HUES6 (cell line): ENCODE data around the gene OR5AC2.

Experiments used
- H3K27ac ChIP-seq: 2 replicates; pipeline ENCODE4 v1.7.0; 2013; ENCODE audit warnings: low read depth, mild to moderate bottlenecking, low read length, inconsistent platforms
- H3K27me3 ChIP-seq: 2 replicates; pipeline ENCODE4 v1.6.1; 2013; ENCODE audit warnings: low read length; ENCODE audit not compliant: control insufficient read depth, insufficient read depth
- H3K36me3 ChIP-seq: 2 replicates; pipeline ENCODE4 v1.6.1; 2013; ENCODE audit warnings: low read length; ENCODE audit not compliant: control insufficient read depth, insufficient read depth
- H3K4me1 ChIP-seq: 2 replicates; pipeline ENCODE4 v1.6.1; 2013; ENCODE audit warnings: low read length; ENCODE audit not compliant: control insufficient read depth, insufficient read depth
- H3K4me3 ChIP-seq: 2 replicates; pipeline ENCODE4 v1.5.1; 2013; ENCODE audit warnings: low read depth, low read length
- H3K9ac ChIP-seq: one replicate; pipeline ENCODE4 v1.6.1; 2013; ENCODE audit warnings: mild to moderate bottlenecking, low read length
- H3K9me3 ChIP-seq: 2 replicates; pipeline ENCODE4 v1.6.1; 2013; ENCODE audit warnings: low read depth, low read length; ENCODE audit not compliant: control insufficient read depth, insufficient read depth

OR5AC2 gene

DNA sequence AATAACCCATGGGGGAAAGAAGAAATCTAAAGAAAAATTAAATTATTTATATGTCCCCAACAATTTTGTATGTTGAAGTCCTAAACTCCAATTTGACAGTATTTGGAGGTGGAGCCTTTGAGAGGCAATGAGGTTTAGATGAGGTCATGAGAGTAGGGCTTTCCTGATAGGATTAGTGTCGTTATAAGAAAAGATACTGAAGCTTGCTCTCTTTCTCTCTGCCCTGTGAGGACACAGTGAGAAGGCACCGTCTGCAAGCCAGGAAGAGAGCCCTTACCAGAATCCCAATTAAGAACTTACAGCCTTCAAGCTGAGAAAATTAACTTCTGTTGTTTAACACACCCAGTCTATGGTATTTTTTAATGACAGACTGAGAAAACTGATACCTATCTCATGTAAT is 16.1 kb upstream of the OR5AC2 start:
- Histone ChIP-seq H3K27ac (no peak overlapping the region), H3K36me3 (no peaks in the 10 kb centered on the region), H3K4me3 (no peak overlapping the region), H3K9ac (no peak overlapping the region), H3K9me3 (no peaks in the 10 kb centered on the region), H3K4me1 (no peaks in the 10 kb centered on the region), H3K27me3 (no peaks in the 10 kb centered on the region)

DNA sequence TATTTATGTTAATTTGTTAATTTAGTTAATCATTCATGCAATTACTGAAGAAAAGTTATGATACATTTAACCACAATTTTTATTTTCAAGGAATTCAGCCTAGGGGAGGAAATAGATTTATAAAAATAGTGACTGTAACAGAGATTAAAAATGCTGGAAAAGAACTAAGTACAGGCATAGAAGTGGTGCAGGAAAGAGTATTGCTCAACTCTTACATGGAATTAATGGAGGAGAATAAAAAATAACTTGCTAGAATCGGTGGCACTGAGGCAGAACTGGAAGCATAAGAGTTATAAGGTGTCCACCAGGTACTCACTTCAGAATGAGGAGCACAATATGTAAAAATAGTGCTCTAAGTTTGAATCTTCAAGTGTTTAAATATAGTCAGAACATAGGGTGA is 13.5 kb upstream of the OR5AC2 start:
- Histone ChIP-seq H3K4me3 (no peak overlapping the region), H3K36me3 (no peaks in the 10 kb centered on the region), H3K9ac (no peak overlapping the region), H3K27me3 (no peaks in the 10 kb centered on the region), H3K27ac (no peak overlapping the region), H3K9me3 (no peaks in the 10 kb centered on the region), H3K4me1 (no peaks in the 10 kb centered on the region)

DNA sequence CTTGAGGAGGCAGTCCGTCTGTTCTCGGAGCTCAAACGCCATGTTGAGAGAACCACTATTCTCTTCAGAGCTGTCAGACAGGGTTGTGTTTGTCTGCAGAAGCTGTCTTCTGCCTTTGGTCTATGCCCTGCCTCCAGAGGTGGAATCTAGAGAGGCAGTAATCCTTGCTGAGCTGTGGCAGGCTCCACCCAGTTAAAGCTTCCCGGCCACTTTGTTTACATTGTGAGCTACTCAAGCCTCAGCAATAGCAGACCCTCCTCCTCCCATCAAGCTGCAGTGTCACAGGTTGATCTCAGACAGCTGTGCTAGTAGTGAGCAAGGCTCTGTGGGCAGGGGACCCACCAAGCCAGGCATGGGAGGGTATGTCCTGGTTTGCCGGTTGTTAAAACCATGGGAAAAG is 8.9 kb downstream of the OR5AC2 start:
- Histone ChIP-seq H3K9ac (no peak overlapping the region), H3K9me3 (0 out of 2 replicates have a peak, but pooled peaks cover 4% of the 10 kb centered on the region), H3K36me3 (no peaks in the 10 kb centered on the region), H3K4me1 (no peaks in the 10 kb centered on the region), H3K27me3 (no peaks in the 10 kb centered on the region), H3K27ac (no peak overlapping the region), H3K4me3 (no peak overlapping the region)

DNA sequence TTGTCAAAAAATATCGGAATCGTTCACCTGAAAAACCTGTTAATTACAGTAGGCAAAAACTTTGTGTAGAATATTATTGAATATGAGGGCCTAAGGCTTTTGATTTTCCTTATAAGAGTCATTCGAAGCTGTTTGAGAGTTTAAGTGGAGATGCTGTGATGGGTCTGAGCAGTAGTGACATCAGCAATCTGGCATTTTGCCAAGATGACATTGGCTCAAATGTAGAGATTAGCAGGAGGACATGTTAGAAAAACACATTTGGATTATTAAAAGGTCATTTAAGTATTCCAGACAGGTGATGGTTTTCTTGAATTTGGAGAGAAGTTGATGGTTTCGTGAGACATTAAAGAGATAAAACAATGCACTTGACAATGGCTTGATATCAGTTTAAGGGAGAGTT is 12.9 kb downstream of the OR5AC2 start:
- Histone ChIP-seq H3K27ac (no peak overlapping the region), H3K36me3 (no peaks in the 10 kb centered on the region), H3K9ac (no peak overlapping the region), H3K4me3 (no peak overlapping the region), H3K27me3 (no peaks in the 10 kb centered on the region), H3K4me1 (no peaks in the 10 kb centered on the region), H3K9me3 (0 out of 2 replicates have a peak, but pooled peaks cover 4% of the 10 kb centered on the region)

DNA sequence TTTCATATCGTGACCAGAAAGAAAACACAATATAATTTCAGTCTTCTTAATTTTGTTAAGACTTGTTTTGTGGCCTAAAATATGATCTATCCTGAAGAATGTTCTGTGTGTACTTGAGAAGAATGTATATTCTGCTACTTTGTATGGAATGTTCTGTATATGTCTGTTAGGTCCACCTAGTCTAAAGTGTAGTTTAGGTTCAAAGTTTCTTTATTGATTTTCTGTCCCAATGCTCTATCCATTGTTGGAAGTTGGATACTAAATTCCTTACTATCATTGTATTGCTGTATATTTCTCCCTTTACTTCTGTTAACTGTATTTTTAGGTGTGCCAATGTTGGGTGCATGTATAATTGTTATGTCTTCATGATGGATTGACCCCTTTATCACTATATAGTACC is 21.2 kb downstream of the OR5AC2 start:
- Histone ChIP-seq H3K36me3 (no peaks in the 10 kb centered on the region), H3K9me3 (0 out of 2 replicates have a peak, but pooled peaks cover 6% of the 10 kb centered on the region), H3K4me3 (no peak overlapping the region), H3K27me3 (no peaks in the 10 kb centered on the region), H3K4me1 (peaks cover 16% of the 10 kb centered on the region; the same call in 1 of the 2 replicates), H3K9ac (no peak overlapping the region), H3K27ac (no peak overlapping the region)

DNA sequence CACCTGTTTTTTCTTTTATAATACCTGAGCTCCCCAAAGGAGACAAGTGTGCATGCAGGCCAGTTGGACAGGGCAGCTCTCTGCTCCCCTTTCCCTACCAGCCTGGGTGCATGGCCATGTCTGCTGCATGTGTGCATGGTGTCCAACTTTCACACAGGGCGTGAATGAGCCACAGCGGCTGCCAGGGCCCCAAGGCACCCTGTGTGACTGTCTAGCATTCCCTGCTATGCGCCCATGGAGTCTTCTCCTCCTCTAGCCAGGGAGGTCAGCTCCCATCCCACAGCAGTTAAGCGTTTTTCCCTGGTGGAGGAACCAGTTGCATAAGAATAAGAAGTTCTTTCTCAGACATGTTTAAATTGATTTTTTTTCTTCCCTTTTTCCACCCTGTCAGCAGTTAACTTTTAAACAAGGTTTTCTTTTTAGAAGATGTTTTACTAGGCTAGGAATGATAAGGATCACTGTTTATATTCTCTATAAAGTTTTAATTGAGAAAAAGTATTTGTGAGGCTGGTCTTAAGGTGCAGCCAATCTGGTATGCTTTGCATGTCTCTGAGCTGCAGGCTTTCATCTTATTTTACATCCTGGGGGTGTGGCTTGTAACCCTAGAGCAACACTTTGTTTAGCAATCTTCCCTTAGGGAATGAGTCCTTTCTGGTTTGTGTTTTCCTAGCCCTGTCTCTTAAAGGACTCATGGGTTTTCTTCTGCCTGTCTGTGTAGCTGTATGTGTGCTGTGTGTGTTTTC is 23.0 kb downstream of the OR5AC2 start:
- Histone ChIP-seq H3K4me1 (peaks cover 16% of the 10 kb centered on the region; the same call in 1 of the 2 replicates), H3K4me3 (peak overlapping the region; percentile 34; the same call in 1 of the 2 replicates), H3K27me3 (no peaks in the 10 kb centered on the region), H3K9ac (no peak overlapping the region), H3K27ac (no peak overlapping the region), H3K36me3 (no peaks in the 10 kb centered on the region), H3K9me3 (0 out of 2 replicates have a peak, but pooled peaks cover 6% of the 10 kb centered on the region)

DNA sequence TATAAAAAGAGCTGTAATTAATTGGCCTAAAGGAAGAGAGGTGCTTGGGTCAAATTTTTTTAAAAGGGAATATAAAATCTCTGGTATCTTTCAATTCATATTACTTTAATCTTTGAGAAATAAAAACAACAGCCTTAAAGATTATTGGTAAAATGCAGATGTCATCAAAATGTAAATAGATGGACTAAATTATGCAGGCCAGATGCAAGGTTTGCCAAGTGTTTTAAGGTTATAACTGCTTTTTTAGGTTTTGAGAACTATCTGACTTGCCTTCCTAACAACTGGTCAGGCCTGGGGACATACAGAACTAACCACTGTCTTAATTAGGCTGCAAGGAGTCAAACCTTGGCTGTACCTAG is 23.6 kb downstream of the OR5AC2 start:
- peaks cover 16% of the 10 kb centered on the region; the same call in 1 of the 2 replicates for H3K4me1 ChIP-seq
- H3K27ac ChIP-seq, result no peak overlapping the region
- no peak overlapping the region for H3K4me3 ChIP-seq
- no peaks in the 10 kb centered on the region for H3K36me3 ChIP-seq
- H3K9me3 ChIP-seq, result 0 out of 2 replicates have a peak, but pooled peaks cover 6% of the 10 kb centered on the region
- no peak overlapping the region for H3K9ac ChIP-seq
- H3K27me3 ChIP-seq, result no peaks in the 10 kb centered on the region

DNA sequence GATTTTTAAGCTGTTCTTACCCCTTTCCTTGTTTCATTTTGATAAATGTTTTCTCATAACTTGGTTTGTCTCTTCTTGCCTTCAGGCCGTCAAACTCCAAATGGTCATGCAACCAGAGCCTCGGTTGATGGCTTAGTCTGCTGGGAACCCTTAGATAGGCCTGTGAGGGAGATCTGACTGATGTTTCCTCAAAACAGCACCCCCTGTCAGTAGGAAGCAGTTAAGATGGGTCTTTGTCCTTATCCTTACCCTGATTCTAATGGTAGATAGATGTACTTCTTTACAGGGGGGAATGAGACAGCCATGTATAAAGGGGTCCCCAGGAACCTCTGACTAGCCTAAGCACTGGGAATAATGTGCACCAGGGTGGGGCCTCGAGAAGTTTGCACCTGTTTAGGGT is 27.3 kb downstream of the OR5AC2 start:
- Histone ChIP-seq H3K9ac (no peak overlapping the region), H3K27me3 (no peaks in the 10 kb centered on the region), H3K36me3 (no peaks in the 10 kb centered on the region), H3K4me1 (peaks cover 16% of the 10 kb centered on the region; the same call in 1 of the 2 replicates), H3K4me3 (no peak overlapping the region), H3K9me3 (0 out of 2 replicates have a peak, but pooled peaks cover 6% of the 10 kb centered on the region), H3K27ac (no peak overlapping the region)

DNA sequence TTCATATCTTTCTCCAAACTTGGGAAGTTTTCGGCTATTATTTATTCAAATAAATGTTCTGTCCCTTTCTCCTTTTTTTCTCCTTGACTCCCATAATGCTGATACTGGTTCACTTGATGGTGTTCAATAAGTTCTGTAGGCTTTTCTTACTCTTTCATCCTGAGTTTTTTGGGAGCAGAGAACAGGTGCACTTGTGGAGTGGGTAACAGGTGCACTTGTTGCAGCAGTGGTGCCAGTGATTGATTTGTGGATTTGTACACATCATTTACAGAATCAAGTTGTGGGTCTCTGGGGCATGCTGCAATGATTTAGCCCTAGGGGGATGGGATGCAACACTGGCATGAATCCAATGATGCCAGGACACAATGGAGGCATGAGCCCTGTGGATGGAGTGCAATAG is 28.7 kb downstream of the OR5AC2 start:
- Histone ChIP-seq H3K27ac (no peak overlapping the region), H3K27me3 (no peaks in the 10 kb centered on the region), H3K4me3 (no peak overlapping the region), H3K36me3 (no peaks in the 10 kb centered on the region), H3K9ac (no peak overlapping the region), H3K4me1 (peaks cover 2% of the 10 kb centered on the region; the same call in 1 of the 2 replicates), H3K9me3 (0 out of 2 replicates have a peak, but pooled peaks cover 3% of the 10 kb centered on the region)

DNA sequence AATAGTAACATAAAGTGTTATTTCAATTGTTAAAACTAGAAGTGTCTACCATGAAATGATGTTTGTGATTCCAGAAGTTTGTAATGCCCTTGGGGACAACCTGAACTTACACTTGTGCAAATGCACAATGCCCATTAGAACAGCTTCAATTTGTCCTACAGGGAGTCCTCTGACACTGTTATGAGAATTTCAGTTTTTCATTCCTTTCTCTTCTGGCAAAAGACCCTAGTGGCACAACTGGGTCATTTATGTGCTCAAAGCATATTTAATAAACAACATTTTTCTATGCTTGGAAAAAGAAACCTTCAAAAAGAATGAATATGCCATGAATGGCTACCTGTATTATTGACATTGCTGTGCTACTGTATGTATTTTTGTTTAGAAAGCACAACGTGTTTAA is 43.4 kb downstream of the OR5AC2 start, which contains the start of gene OR5H1:
Gene OR5H1, plus strand, starts transcription at position 301 of the 400 bp plus-strand sequence. CDS start 1,977 bp downstream, outside the sequence.
- H3K4me3 ChIP-seq, result no peak within 1 kb of the TSS
- H3K36me3 ChIP-seq, result no peaks in the 10 kb centered on the region
- H3K9ac ChIP-seq, result no peak within 1 kb of the TSS
- H3K27ac ChIP-seq, result no peak within 1 kb of the TSS
- H3K27me3 ChIP-seq, result no peaks in the 10 kb centered on the region
- no peaks in the 10 kb centered on the region for H3K9me3 ChIP-seq
- no peaks in the 10 kb centered on the region for H3K4me1 ChIP-seq

DNA sequence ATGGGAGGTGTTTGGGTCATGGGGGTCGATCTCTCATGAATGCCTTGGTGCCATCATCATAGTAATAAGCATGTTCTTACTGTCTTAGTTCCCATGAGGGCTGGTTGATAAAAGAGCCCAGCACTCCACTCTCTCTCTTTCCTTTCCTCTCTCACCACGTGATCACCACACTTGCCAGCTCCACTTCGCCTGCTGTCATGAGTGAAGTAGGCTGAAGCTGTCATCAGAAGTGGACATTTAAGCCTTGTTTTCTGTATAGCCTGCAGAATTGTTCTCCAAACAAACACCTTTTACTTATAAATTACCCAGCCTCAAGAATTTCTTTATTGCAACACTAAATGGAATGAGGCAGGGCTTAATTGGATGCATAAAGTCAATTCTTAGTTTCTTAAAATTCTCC is 49.7 kb downstream of the OR5AC2 start:
- H3K9me3 ChIP-seq, result no peaks in the 10 kb centered on the region
- H3K36me3 ChIP-seq, result no peaks in the 10 kb centered on the region
- H3K4me3 ChIP-seq, result no peak overlapping the region
- H3K4me1 ChIP-seq, result peaks cover 6% of the 10 kb centered on the region; the same call in 1 of the 2 replicates
- no peaks in the 10 kb centered on the region for H3K27me3 ChIP-seq
- no peak overlapping the region for H3K27ac ChIP-seq
- H3K9ac ChIP-seq, result no peak overlapping the region
